ENCODE measurements around the gene RIMS4. TPM values are rescaled to one million over a fixed set of nuclear protein-coding genes. Genes with fewer than 3 reads are reported as not detected.
A peak's percentile ranks its signal among the peaks of the same experiment; 100 is the strongest.

The RIMS4 gene
- total and polyA plus RNA-seq, 9 of the 15 experiments (the other 6 are each of a cell fraction or from before 2014, with no cell fraction given) = 0.04 TPM; not detected in 8

GRCh38 chr20:44743080-44743701, 67.2 kb downstream of the RIMS4 start:
- in situ Hi-C loops (cut with MboI) = loop anchor here (5.0 to 10.0 kb wide), 2 partner anchors 56 to 122 kb away; no protein-coding TSS in a partner anchor
- POLR2A ChIA-PET = no interaction called here
- no TSS peak for BruUV-seq (replicated peaks)
- Histone ChIP-seq H3K9me1 (ENCODE audit: control insufficient read depth, insufficient read depth, low read length) (no peaks in the 10 kb centered on the region), H3K36me3 (ENCODE audit: control insufficient read depth, insufficient read depth, low read length) (no peaks in the 10 kb centered on the region), H3K9ac (ENCODE audit: insufficient read depth in 1 of 2, low read depth in 2 of 2, low read length in 2 of 2) (no peak overlapping the region), H2AFZ (ENCODE audit: low read depth, low read length) (peak overlapping the region; percentile 27; the same call in 1 of the 2 replicates), H3K4me1 (replicated peaks in 1 of 2; ENCODE audit: control insufficient read depth in 2 of 2, insufficient read depth in 2 of 2, low read length in 2 of 2) (peaks cover 3 to 10% of the 10 kb centered on the region in 2 experiments; a peak in 3 of 5 replicates), H4K20me1 (replicated peaks; ENCODE audit: control insufficient read depth, insufficient read depth, low read length) (no peaks in the 10 kb centered on the region), H3K27ac (ENCODE audit: extremely low read depth, low read depth, low read length) (no peak overlapping the region), H3K4me2 (ENCODE audit: insufficient read depth, low read length) (no peak overlapping the region), H3K9me3 (replicated peaks; ENCODE audit: control insufficient read depth, insufficient read depth, low read depth, low read length) (no peaks in the 10 kb centered on the region), H3K27me3 (ENCODE audit: control insufficient read depth in 2 of 2, insufficient read depth in 2 of 2, low read length in 2 of 2) (peaks cover 0 to 9% of the 10 kb centered on the region in 2 experiments; a peak in 4 of 5 replicates), H3K4me3 (no peak overlapping the region), H3K79me2 (ENCODE audit: control insufficient read depth, insufficient read depth, low read length) (no peaks in the 10 kb centered on the region)
- intact Hi-C loops (cut with micrococcal nuclease) = no loop called here
- 6% methylated on average over 7 of the region's 7 CpGs for WGBS (ENCODE audit: insufficient coverage, low coverage, missing lambda C conversion rate)
- ATAC-seq = no peak
- DNase-seq (ENCODE audit: extremely low read depth in 1 of 4, low spot score in 3 of 4) = peak in 1 of 4 experiments; percentile 9
- no peak for FAIRE-seq
- CTCF ChIA-PET (ENCODE audit: low intra/inter-chr PET ratio) = interaction anchor here (0.7 kb wide), 1 partner anchor 146 kb away, joined by 4 read pairs; no protein-coding TSS in a partner anchor
- no peak for TF ChIP-seq NCOA1 (IDR thresholded peaks at IDR 0.05; ENCODE audit: low read depth)
- TF ChIP-seq ZNF280B (CRISPR knock-in tag; IDR thresholded peaks at IDR 0.05) = no peak
- no peak for TF ChIP-seq GATAD2A (IDR thresholded peaks at IDR 0.05)
- TF ChIP-seq, protein P1, sequence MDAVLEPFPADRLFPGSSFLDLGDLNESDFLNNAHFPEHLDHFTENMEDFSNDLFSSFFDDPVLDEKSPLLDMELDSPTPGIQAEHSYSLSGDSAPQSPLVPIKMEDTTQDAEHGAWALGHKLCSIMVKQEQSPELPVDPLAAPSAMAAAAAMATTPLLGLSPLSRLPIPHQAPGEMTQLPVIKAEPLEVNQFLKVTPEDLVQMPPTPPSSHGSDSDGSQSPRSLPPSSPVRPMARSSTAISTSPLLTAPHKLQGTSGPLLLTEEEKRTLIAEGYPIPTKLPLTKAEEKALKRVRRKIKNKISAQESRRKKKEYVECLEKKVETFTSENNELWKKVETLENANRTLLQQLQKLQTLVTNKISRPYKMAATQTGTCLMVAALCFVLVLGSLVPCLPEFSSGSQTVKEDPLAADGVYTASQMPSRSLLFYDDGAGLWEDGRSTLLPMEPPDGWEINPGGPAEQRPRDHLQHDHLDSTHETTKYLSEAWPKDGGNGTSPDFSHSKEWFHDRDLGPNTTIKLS (IDR thresholded peaks at IDR 0.05; ENCODE audit: borderline replicate concordance, low read depth) = 0 out of 2 replicates have a peak, but pooled peaks have one; percentile 30
- no peak for TF ChIP-seq NELFE (IDR thresholded peaks at IDR 0.05; ENCODE audit: insufficient read depth, insufficient read length)
- no peak for TF ChIP-seq HMGN3 (IDR thresholded peaks at IDR 0.05; ENCODE audit: borderline replicate concordance, extremely low read depth, insufficient read length, low read depth, low read length)
- no peak for TF ChIP-seq MIER1 (IDR thresholded peaks at IDR 0.05; ENCODE audit: low read depth)
- no peak for TF ChIP-seq ZNF165 (CRISPR knock-in tag; IDR thresholded peaks at IDR 0.05; ENCODE audit: borderline replicate concordance)
- 0 out of 2 replicates have a peak, but pooled peaks have one; percentile 23 for TF ChIP-seq PKNOX1 (IDR thresholded peaks at IDR 0.05)
- TF ChIP-seq ZNF316 (IDR thresholded peaks at IDR 0.05) = no peak
- peak; percentile 91 for TF ChIP-seq CHD2 (IDR thresholded peaks at IDR 0.05; ENCODE audit: low read depth, low read length)
- TF ChIP-seq RBM25 (IDR thresholded peaks at IDR 0.05; ENCODE audit: low read depth, low read length, severe bottlenecking) = peak; percentile 59
- TF ChIP-seq ZNF766 (CRISPR knock-in tag; conservative IDR thresholded peaks at IDR 0.05) = peak; percentile 74
- no peak for TF ChIP-seq ELF4 (CRISPR knock-in tag; IDR thresholded peaks at IDR 0.05)
- TF ChIP-seq CXXC5 (CRISPR knock-in tag; IDR thresholded peaks at IDR 0.05) = no peak
- no peak for TF ChIP-seq KLF10 (CRISPR knock-in tag; IDR thresholded peaks at IDR 0.05)
- TF ChIP-seq, protein P2, sequence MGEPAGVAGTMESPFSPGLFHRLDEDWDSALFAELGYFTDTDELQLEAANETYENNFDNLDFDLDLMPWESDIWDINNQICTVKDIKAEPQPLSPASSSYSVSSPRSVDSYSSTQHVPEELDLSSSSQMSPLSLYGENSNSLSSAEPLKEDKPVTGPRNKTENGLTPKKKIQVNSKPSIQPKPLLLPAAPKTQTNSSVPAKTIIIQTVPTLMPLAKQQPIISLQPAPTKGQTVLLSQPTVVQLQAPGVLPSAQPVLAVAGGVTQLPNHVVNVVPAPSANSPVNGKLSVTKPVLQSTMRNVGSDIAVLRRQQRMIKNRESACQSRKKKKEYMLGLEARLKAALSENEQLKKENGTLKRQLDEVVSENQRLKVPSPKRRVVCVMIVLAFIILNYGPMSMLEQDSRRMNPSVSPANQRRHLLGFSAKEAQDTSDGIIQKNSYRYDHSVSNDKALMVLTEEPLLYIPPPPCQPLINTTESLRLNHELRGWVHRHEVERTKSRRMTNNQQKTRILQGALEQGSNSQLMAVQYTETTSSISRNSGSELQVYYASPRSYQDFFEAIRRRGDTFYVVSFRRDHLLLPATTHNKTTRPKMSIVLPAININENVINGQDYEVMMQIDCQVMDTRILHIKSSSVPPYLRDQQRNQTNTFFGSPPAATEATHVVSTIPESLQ (CRISPR knock-in tag; IDR thresholded peaks at IDR 0.05) = no peak
